ENCODE data around the gene SLC38A1. TPM values are rescaled to one million over a fixed set of nuclear protein-coding genes. Genes with fewer than 3 reads are reported as not detected.
"Not testable (repeated sequence)": the region's sequence is repeated elsewhere in the genome, so short reads cannot be mapped to it uniquely, and the experiment has no call there.

The SLC38A1 gene
- total RNA-seq, 1 experiment from 2014 or later = 54.3 TPM

DNA sequence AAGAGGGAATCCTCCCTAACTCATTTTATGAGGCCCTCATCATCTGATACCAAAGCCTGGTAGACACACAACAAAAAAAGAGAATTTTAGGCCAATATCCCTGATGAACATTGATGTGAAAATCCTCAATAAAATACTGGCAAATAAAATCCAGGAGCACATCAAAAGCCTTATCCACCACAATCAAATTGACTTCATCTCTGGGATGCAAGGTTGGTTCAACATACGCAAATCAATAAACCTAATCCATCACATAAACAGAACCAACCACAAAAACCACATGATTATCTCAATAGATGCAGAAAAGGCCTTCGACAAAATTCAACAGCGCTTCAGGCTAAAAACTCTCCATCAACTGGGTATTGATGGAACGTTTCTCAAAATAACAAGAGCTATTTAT lies 18.9 kb downstream of the SLC38A1 start:
- peaks cover 27% of the 10 kb centered on the region for H3K9me3 ChIP-seq
- DNase-seq, H3K27me3 ChIP-seq, H3K4me3 ChIP-seq: not testable (repeated sequence)
- peaks cover 94% of the 10 kb centered on the region for H3K36me3 ChIP-seq

DNA sequence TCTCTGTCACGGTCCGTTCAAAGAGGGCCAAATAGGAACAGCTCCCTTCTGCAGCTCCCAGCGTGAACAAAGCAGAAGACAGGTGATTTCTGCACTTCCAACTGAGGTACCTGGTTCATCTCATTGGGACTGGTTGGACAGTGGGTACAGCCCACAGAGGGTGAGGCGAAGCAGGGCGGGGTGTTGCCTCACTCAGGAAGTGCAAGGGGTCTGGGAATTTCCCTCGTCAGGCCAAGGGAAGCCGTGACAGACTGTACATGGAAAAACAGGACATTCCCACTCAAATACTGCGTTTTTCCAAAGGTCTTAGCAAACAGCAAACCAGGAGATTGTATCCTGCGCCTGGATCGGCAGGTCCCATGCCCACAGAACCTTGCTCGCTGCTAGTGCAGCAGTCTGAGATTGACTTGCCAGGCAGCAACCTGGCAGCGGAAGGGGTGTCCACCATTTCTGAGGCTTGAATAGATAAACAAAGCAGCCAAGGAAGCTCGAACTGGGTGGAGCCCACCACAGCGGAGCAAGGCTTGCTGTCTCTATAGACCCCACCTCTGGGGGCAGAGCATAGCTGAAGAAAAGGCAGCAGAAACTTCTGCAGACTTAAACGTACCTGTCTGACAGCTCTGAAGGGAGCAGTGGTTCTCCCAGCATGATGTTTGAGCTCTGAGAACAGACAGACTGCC lies 22.7 kb downstream of the SLC38A1 start:
- Histone ChIP-seq H3K27me3 (no peaks in the 10 kb centered on the region), H3K4me3 (no peak overlapping the region), H3K36me3 (peaks cover 89% of the 10 kb centered on the region), H3K9me3 (peaks cover 21% of the 10 kb centered on the region)
- DNase-seq = no peak

DNA sequence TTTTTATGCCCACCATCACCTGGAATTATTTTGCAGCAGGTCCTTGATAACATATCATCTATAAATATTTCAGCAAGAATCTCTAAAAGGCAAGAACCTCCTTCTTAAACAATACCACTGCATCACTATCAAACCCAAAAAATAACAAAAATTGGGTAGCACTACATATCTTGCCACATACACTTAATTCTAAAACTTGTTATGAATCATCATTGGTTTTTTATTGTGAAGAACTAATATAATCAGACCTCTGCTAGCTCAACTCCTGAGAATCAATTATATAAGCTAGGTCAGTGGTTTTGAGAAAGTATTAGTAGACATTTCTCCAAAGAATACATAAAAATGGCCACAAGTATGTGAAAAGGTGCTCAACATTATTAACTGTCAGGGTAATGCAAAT lies 23.8 kb downstream of the SLC38A1 start:
- no peak for DNase-seq

DNA sequence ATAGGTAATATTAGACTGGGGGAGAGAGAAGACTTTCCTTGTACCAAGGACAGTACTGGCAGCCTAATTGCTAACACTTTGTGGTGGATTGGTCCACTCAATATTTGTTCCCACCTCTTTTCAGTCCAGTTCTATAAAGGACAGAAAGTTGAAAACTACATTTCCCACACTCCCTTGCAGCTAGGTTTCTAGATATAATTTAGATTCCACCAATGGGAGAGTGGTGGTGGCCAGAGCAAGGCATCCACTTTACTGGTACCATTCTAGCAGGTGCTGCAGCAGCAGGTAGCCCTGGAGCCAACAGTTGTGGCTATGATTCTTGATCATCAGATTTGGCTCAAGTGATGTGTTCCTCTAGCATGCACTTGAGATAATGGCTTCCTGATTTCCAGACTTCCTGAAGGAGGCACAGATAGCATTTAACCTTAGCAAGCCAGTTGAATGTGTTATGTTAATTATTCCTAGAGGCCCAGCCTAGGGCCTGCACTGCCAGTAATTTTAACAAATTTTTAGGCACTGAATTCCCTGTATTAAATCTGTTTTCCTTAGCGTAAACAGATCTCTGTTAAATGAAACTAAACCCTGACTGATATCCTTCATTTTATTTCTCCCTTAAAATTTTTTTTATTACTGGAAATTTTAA lies 24.4 kb downstream of the SLC38A1 start:
- Histone ChIP-seq H3K4me3 (no peak overlapping the region), H3K9me3 (peaks cover 7% of the 10 kb centered on the region), H3K27me3 (no peaks in the 10 kb centered on the region), H3K36me3 (peaks cover 89% of the 10 kb centered on the region)
- DNase-seq = no peak

More for the DNA sequence above, 23.8 kb downstream of the SLC38A1 start:
- Histone ChIP-seq H3K4me3 (no peak overlapping the region), H3K9me3 (peaks cover 13% of the 10 kb centered on the region), H3K27me3 (no peaks in the 10 kb centered on the region), H3K36me3 (peaks cover 89% of the 10 kb centered on the region)

DNA sequence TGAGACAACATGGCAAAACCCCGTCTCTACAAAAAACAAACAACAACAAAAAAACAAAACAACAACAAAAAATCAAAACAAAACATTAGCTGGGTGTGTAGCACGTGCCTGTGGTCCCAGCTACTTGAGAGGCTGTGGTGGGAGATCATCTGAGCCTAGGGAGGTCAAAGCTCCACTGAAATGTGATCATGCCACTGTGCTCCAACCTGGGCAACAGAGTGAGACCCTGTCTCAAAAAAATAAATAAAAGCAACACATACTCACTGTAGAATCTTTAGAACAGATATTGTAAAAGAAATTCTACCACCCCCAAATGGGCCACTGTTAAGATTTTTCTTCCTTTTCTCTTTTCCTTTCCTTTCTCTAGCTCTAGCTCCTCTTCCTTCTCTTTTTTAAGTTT lies 26.3 kb downstream of the SLC38A1 start:
- Histone ChIP-seq H3K4me3 (no peak overlapping the region), H3K27me3 (no peaks in the 10 kb centered on the region), H3K36me3 (peaks cover 93% of the 10 kb centered on the region), H3K9me3 (no peaks in the 10 kb centered on the region)
- no peak for DNase-seq

DNA sequence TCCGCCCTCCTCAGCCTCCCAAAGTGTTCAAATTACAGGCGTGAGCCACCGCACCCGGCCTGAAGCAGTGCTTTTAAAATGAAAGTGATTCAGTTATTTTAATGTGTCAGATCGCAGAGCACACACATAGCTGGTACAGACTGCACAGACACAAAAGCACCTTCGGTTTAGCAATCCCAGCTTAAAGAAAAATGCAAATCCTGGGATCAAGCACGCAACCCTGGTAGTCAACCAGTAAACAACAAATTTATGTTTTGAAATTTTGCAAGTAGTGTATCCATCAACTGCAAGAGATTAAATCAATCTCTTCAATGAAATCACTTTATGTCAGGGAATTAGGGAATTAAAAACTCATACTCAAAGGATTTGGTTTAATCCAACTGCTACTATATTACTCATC lies 28.4 kb downstream of the SLC38A1 start:
- Histone ChIP-seq H3K9me3 (no peaks in the 10 kb centered on the region), H3K27me3 (no peaks in the 10 kb centered on the region), H3K4me3 (no peak overlapping the region), H3K36me3 (peaks cover 91% of the 10 kb centered on the region)
- DNase-seq = no peak

DNA sequence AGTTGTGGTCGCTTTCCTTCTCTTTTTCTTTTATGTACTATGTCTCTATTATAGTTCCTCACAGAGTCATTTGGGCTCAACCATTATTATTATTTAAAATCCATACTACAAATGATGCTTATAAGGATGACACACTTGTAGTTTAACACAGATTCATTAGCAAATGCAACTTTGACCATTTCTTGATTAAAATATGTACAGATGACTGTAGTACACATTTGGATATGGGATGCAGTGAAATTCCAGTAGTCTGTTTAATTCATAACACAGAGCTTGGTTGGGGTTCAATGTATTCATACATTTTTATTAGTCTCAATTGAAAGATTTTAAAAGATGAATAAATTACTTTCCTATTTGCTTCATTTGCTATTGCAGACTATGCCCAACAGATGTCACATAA lies 30.0 kb downstream of the SLC38A1 start:
- H3K36me3 ChIP-seq = peaks cover 92% of the 10 kb centered on the region
- no peak for DNase-seq
- H3K9me3 ChIP-seq = no peaks in the 10 kb centered on the region
- no peaks in the 10 kb centered on the region for H3K27me3 ChIP-seq
- no peak overlapping the region for H3K4me3 ChIP-seq

DNA sequence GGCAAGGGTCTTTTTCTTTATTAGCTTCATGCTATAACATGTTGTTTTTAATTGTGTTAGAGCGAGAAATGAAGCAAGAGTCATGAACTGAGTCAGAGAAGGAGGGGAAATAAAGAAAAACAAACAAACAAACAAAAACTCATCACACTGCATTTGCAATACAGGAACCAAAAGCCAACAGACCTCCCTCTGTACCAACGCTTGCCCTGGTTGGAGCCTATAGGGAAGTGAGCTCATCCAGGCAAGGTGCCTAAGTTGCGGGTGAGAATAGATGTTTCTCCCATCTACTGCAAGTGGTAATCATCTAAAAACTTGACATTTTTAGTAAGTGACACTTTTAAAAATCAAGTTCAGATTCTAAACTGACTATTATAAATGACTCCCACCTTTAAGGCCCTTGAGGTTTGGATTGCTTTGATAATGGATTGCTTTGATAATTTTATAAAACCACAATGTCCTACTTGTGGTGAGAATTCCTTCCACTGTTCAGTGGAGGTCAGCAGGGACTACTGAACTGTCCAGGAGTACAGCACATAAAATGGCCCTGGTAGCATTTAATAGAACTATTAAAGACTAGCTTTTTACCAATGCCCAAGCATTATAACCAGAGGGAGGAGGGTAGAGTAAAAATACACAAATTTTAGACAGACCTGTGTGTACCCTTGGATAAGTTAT lies 31.3 kb downstream of the SLC38A1 start:
- Histone ChIP-seq H3K4me3 (no peak overlapping the region), H3K27me3 (no peaks in the 10 kb centered on the region), H3K36me3 (peaks cover 92% of the 10 kb centered on the region), H3K9me3 (no peaks in the 10 kb centered on the region)
- DNase-seq = no peak

DNA sequence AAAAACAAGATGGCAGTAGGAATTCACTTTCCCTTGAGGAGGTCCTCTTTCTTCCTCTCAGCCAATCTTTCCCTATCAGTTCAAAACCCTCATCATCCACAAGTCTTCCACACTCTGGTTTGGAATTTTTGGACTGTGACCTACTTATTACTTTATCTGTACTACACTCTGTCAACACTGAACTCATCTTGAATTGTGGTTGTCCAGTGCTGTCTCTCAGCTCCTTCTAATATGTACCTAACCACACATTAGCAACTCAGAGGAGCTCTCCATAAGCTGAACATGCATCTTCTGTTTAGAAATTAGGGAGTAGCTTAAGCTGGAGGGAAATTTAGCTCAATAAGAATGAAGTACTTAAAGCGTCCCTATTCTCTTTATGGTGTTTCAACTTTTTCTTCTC lies 34.8 kb downstream of the SLC38A1 start:
- no peak for DNase-seq
- Histone ChIP-seq H3K27me3 (no peaks in the 10 kb centered on the region), H3K9me3 (no peaks in the 10 kb centered on the region), H3K36me3 (peaks cover 92% of the 10 kb centered on the region), H3K4me3 (no peak overlapping the region)

DNA sequence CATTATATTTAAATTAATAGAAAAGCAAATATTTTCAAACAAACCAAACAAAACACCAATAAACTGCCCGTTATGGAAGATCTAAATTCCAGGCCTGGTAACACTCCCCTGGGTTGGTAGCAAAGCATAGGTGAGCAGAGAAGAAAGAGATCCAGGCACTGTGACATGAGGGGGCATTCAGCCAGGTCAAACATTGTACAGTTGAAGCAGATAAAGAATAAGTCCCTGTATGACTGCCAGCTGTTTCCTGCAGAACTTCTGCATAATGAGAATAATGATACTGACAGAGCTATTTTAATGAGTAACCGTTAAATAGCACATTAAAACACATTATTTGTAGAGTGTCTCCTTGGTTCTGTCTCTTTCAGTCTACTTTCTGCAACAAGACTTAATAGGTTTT lies 35.4 kb downstream of the SLC38A1 start:
- DNase-seq = no peak
- H3K36me3 ChIP-seq = peaks cover 92% of the 10 kb centered on the region
- no peaks in the 10 kb centered on the region for H3K27me3 ChIP-seq
- H3K9me3 ChIP-seq = no peaks in the 10 kb centered on the region
- H3K4me3 ChIP-seq = no peak overlapping the region

DNA sequence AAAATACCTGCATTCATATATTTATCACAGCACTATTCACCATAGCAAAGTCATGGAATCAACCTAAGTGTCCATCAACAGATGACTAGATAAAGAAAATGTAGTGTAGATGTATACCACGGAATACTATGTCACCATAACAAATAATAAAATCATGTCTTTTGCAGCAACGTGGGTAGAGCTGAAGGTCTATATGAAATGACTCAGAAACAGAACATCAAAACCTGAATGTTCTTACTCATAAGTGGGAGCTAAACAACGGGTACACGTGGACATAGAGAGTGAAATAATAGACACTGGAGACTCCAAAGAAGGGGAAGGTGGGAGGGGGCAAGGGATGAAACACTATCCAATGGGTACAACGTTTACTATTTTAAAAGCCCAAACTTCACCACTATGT lies 37.9 kb downstream of the SLC38A1 start:
- DNase-seq = no peak
- Histone ChIP-seq H3K4me3 (no peak overlapping the region), H3K36me3 (peaks cover 85% of the 10 kb centered on the region), H3K27me3 (no peaks in the 10 kb centered on the region), H3K9me3 (no peaks in the 10 kb centered on the region)

DNA sequence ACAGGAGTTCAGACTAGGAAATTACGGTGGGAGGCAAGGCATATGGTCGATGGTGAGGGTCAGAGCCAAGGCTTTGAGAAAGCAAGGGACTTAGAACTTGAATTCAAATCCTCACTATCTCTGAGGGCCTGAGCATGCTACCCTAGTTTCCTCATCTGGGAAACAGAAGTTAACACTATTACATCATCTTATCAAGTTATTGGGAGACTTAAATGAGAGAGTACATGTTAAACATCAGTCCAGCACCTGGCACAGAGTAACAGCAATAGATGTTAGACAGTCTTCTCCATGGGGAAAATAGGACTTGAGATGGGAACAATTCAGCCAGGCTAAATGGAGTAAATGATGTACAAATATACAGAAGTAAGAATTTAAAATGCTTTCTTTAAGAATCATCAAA lies 38.5 kb downstream of the SLC38A1 start:
- Histone ChIP-seq H3K9me3 (no peaks in the 10 kb centered on the region), H3K27me3 (no peaks in the 10 kb centered on the region), H3K4me3 (no peak overlapping the region), H3K36me3 (peaks cover 87% of the 10 kb centered on the region)
- DNase-seq = no peak

DNA sequence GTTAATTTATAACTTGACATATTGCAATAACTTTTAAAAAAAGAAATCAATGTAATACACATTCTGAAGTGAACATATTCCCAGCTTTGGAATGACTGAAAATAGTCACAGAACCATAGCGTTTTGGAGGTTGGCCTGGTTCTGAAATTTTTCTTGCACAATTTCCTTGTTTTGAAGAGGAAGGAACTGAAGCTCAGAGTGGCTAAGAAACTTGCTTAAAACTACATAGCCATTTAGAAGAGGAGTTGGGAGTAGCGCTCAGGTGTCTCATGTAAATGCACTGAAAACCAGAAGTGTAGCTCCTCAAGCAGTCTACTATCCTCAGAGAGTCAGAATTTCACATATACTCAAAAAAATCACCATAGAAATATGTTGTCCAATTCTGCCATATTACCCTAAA lies 41.2 kb downstream of the SLC38A1 start:
- no peak for DNase-seq
- no peaks in the 10 kb centered on the region for H3K9me3 ChIP-seq
- no peak overlapping the region for H3K4me3 ChIP-seq
- no peaks in the 10 kb centered on the region for H3K27me3 ChIP-seq
- H3K36me3 ChIP-seq = peaks cover 83% of the 10 kb centered on the region

DNA sequence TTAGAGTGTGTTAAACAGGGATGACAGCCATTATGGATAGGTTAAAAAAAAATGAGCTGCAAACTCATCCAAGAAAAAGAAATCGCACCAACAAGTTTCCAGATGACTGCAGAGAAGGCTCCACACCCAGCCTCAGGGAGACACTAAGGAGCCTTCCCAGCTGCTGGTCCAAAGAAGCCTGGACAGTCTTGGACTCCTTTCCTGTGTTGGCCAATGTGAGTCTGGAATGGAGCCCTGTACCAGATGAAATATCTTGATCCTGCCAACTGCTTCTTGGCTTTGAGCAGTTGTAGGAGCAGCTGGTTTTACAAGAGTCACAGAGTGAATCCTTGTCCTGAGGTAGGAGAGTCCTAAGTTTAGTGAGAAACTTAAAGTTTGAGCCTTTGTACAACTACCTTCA lies 44.5 kb downstream of the SLC38A1 start:
- Histone ChIP-seq H3K9me3 (no peaks in the 10 kb centered on the region), H3K4me3 (no peak overlapping the region), H3K36me3 (peaks cover 77% of the 10 kb centered on the region), H3K27me3 (no peaks in the 10 kb centered on the region)
- DNase-seq = peak; percentile 93

DNA sequence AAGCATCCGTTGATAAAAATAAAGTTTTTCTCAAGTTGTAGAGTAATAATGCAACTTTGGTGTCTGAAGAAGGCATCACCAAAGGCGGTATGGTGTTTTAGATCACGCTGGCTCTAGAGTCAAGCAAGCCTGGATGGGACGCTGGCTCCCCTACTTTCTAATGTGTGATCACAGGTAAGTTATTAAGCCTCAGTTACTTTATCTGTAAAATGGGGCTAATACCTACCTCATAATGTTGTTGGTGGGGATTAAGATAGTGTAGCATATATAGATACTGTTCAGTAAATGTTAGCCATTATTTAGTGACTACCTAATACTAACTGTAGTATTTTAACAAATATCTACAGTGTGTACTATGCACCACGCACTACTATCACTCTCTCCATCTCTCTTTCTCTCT lies 45.8 kb downstream of the SLC38A1 start:
- no peak for DNase-seq
- Histone ChIP-seq H3K36me3 (peaks cover 77% of the 10 kb centered on the region), H3K9me3 (no peaks in the 10 kb centered on the region), H3K27me3 (no peaks in the 10 kb centered on the region), H3K4me3 (no peak overlapping the region)

DNA sequence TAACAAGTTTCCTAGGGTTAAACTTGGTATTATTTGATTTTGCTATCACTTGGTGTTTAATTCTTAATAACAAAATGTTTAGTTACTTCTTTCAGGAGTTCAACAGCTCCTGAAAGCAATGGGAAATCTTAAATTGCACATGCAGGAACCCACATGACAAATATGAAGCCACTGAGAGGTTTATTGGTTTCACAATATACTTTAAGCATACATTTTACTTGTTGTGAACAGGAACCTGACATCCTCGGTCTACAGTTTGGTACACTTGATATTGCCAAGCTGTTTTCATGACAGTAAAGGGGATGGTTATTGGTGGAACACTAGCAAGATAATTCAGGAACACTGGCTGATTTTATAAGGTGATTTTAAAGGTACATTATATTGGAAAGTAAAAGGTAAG lies 46.2 kb downstream of the SLC38A1 start:
- H3K9me3 ChIP-seq = no peaks in the 10 kb centered on the region
- no peak overlapping the region for H3K4me3 ChIP-seq
- H3K36me3 ChIP-seq = peaks cover 77% of the 10 kb centered on the region

DNA sequence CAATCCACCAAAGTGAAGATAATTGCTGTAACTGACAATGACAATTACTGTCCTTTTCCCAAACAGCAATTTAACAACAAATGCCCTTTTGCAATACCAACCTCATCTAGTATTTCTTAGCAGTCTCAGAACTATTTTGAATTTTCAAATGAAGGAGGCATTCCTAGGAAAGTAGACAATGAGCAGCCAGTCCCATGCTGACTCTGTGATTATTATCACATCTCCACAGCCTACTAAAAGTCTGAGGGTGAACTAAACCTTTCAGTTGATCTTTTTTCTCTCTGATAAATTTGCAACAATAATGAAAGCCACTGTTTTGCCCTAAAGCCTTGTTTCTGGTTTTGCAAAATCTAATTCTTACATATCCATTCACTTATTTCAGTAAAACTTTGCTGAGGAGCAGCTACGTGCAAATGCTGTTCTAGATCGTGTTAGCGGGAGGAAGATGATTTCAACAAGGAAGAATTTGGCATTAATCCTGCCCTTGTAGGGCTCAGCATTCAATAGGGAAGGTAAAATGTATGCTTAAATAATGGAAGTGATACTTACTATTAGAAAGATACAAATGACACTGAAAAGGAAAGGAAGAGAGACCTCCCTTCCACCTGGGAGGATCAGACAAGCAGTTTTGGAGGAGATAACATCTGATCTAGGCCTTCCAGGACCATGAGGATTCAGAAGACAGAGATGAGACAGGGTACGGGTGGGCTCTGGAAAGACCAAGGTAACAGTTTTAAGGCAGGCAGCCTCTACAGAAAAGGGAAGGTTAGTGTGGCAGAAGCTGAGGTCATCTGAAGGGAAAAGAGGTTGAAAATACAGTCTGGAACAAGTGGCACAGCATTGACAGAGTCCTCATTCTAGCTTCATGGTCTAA lies 47.4 kb downstream of the SLC38A1 start:
- peaks cover 78% of the 10 kb centered on the region for H3K36me3 ChIP-seq
- H3K4me3 ChIP-seq = no peak overlapping the region
- no peaks in the 10 kb centered on the region for H3K27me3 ChIP-seq
- DNase-seq = no peak
- H3K9me3 ChIP-seq = no peaks in the 10 kb centered on the region

More for the DNA sequence above, 46.2 kb downstream of the SLC38A1 start:
- no peak for DNase-seq
- no peaks in the 10 kb centered on the region for H3K27me3 ChIP-seq
